PC-3 (cell line): Measurements from ENCODE around the gene CCNG2.

Experiments
- EZH2 ChIP-seq: fragments of 300-600 bp; sonication (generic); IDR thresholded peaks from one replicate; pipeline ENCODE4 v1.6.1; 2017; ENCODE audit warnings: antibody characterized with exemption, mild to moderate bottlenecking, low read length; ENCODE audit not compliant: unreplicated experiment
- EZH2phosphoT487 ChIP-seq: fragments of 300-600 bp; sonication (generic); IDR thresholded peaks from 2 replicates; pipeline ENCODE4 v1.6.1; 2018; ENCODE audit warnings: mild to moderate bottlenecking, antibody characterized with exemption, low read length, borderline replicate concordance
- TF ChIP-seq, protein P1 (sequence below): fragments of 300-600 bp; sonication (generic); conservative IDR thresholded peaks from 2 replicates; pipeline ENCODE4 v1.5.1; 2017; ENCODE audit warnings: antibody characterized with exemption, low read depth, mild to moderate bottlenecking, low read length

- TF ChIP-seq EZH2 (no peak), EZH2phosphoT487 (no peak)
- TF ChIP-seq, protein P1, sequence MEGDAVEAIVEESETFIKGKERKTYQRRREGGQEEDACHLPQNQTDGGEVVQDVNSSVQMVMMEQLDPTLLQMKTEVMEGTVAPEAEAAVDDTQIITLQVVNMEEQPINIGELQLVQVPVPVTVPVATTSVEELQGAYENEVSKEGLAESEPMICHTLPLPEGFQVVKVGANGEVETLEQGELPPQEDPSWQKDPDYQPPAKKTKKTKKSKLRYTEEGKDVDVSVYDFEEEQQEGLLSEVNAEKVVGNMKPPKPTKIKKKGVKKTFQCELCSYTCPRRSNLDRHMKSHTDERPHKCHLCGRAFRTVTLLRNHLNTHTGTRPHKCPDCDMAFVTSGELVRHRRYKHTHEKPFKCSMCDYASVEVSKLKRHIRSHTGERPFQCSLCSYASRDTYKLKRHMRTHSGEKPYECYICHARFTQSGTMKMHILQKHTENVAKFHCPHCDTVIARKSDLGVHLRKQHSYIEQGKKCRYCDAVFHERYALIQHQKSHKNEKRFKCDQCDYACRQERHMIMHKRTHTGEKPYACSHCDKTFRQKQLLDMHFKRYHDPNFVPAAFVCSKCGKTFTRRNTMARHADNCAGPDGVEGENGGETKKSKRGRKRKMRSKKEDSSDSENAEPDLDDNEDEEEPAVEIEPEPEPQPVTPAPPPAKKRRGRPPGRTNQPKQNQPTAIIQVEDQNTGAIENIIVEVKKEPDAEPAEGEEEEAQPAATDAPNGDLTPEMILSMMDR = no peak
These were observed 36.0 kb downstream of the CCNG2 start for GRCh38 chr4:77193046-77193445.
